Measurements from ENCODE around the gene GDF2. TPM values are rescaled to one million over a fixed set of nuclear protein-coding genes. Genes with fewer than 3 reads are reported as not detected.

Gene GDF2
- total RNA-seq, 1 experiment from 2014 or later, result not detected

DNA sequence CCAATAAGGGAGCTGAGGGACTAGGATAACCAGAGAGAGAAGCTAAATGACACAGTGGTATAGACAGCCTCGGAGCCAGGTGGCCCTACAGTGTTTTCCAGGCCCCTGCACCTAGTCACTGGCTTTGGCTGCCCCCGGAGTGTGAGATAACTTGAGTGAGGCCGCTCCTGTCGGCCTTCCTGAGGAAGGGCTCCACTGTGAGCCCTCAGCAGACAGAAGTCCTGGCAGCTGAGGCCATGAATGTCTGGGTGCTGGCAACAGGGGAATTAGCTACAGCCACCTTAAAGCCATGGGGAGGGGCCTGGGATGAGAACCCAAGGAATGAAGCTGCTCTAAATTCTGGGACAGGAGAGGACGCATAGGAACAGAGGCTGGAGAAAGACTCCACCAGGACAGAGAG is 26.8 kb upstream of the GDF2 start:
- peaks cover 4 to 21% of the 10 kb centered on the region in 2 experiments for H3K4me1 Mint-ChIP-seq
- H2BK120ac ChIP-seq (ENCODE audit: low read depth, low read length, poor library complexity, severe bottlenecking), result no peak overlapping the region

More for the DNA sequence above, 26.8 kb upstream of the GDF2 start:
- Histone ChIP-seq H3K18ac (ENCODE audit: insufficient read length, low read depth, low read length) (no peak overlapping the region), H3K23me2 (ENCODE audit: insufficient read length, low read depth, low read length, poor library complexity, severe bottlenecking) (peaks cover 1% of the 10 kb centered on the region), H2BK15ac (ENCODE audit: low read depth, low read length) (no peak overlapping the region), H4K8ac (replicated peaks; ENCODE audit: insufficient read length, low read depth, low read length) (no peak overlapping the region), H3K9me3 (ENCODE audit: control insufficient read depth, low read depth, low read length) (no peaks in the 10 kb centered on the region), H2BK12ac (ENCODE audit: insufficient read length, low read depth, low read length) (no peak overlapping the region), H3K4ac (ENCODE audit: low read depth, low read length) (no peak overlapping the region), H2AK5ac (ENCODE audit: insufficient read length, low read length) (no peak overlapping the region), H2BK5ac (ENCODE audit: insufficient read length, low read length) (no peak overlapping the region), H3K79me2 (ENCODE audit: insufficient read depth, low read length) (no peaks in the 10 kb centered on the region), H3K4me2 (ENCODE audit: insufficient read depth, insufficient read length, low read length) (no peak overlapping the region), H3K56ac (ENCODE audit: insufficient read length, low read depth, low read length) (no peak overlapping the region), H2BK20ac (ENCODE audit: low read depth, low read length, poor library complexity, severe bottlenecking) (no peak overlapping the region), H3K14ac (ENCODE audit: insufficient read depth, low read length) (no peak overlapping the region), H4K91ac (ENCODE audit: insufficient read length, low read depth, low read length) (no peak overlapping the region), H3K79me1 (ENCODE audit: insufficient read depth, low read depth, low read length, poor library complexity, severe bottlenecking) (no peaks in the 10 kb centered on the region), H3K9ac (ENCODE audit: extremely low read depth, insufficient read length, low read length) (no peak overlapping the region), H2AFZ (ENCODE audit: low read length) (no peak overlapping the region), H3K27me3 (ENCODE audit: insufficient read depth, low read length) (peaks cover 6% of the 10 kb centered on the region; the same call in 1 of the 2 replicates), H4K5ac (ENCODE audit: insufficient read length, low read depth, low read length) (no peak overlapping the region), H3K23ac (ENCODE audit: insufficient read length, low read depth, low read length) (no peak overlapping the region), H3K4me1 (ENCODE audit: insufficient read depth, low read length) (no peaks in the 10 kb centered on the region), H4K20me1 (ENCODE audit: control insufficient read depth, insufficient read depth, insufficient read length) (no peaks in the 10 kb centered on the region), H3K27ac (ENCODE audit: insufficient read length, low read depth, low read length) (no peak overlapping the region), H3T11ph (ENCODE audit: low read length) (no peak overlapping the region)
- no peak for DNase-seq
- WGBS (ENCODE audit: extremely low coverage, insufficient read length, low lambda C conversion rate), result no CpG with 5 or more reads among the region's 5 CpGs
- H3K9me3 Mint-ChIP-seq, result no peaks in the 10 kb centered on the region
- H3K36me3 Mint-ChIP-seq (ENCODE audit: insufficient read depth in 1 of 3, low read depth in 3 of 3), result no peaks in the 10 kb centered on the region
- no peak for TF ChIP-seq CTCF (conservative IDR thresholded peaks at IDR 0.05)
- H3K4me3 Mint-ChIP-seq, result no peak overlapping the region; a peak in 1 of 5 replicates
- H3K27ac Mint-ChIP-seq, result no peak overlapping the region
- H3K27me3 Mint-ChIP-seq (ENCODE audit: low read depth), result peaks cover 54% of the 10 kb centered on the region
